22Rv1 (cell line): ENCODE measurements around the gene COL6A2.

ENCODE experiments used
- ZFX ChIP-seq: fragments of 450-650 bp; IDR thresholded peaks from 2 replicates; pipeline ENCODE4 v1.6.1; 2017; ENCODE audit warnings: antibody characterized with exemption, borderline replicate concordance
- TF ChIP-seq, protein P1 (sequence below): fragments of 450-650 bp; IDR thresholded peaks from 2 replicates; pipeline ENCODE4 v1.5.1; 2017; ENCODE audit warnings: mild to moderate bottlenecking

DNA sequence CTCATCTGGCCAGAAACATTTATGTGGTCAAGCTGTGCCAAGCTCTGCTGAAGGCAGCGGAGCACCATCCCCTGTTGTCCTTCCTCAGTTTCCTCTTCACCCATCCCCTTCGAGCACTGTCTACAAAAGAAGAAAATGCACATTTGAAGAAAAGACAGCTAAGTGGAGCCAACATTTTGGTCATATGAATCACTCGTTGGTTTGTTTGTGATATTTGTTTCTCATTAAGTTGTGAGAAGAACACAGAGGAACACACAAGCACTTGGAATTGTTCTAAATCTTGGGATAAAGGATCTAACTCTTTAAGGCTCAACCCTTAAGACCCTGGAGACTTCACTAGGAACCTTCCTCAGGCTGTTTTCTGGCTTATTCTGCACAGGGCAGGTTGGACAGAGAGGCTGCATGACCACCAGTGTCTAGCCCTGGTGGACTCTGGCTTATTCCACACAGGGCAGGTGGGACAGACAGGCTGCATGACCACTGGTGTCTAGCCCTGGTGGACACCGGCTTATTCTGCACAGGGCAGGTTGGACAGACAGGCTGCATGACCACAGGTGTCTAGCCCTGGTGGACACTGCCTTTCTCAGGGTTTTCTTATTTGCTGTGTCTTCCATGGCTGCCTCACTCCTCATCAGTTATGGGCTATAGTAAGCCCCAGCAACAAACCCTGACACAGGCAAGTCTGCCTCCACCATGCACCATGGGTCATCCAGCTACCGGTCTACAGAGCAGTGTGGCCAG, 35.3 kb upstream of the COL6A2 start:
- TF ChIP-seq, protein P1, sequence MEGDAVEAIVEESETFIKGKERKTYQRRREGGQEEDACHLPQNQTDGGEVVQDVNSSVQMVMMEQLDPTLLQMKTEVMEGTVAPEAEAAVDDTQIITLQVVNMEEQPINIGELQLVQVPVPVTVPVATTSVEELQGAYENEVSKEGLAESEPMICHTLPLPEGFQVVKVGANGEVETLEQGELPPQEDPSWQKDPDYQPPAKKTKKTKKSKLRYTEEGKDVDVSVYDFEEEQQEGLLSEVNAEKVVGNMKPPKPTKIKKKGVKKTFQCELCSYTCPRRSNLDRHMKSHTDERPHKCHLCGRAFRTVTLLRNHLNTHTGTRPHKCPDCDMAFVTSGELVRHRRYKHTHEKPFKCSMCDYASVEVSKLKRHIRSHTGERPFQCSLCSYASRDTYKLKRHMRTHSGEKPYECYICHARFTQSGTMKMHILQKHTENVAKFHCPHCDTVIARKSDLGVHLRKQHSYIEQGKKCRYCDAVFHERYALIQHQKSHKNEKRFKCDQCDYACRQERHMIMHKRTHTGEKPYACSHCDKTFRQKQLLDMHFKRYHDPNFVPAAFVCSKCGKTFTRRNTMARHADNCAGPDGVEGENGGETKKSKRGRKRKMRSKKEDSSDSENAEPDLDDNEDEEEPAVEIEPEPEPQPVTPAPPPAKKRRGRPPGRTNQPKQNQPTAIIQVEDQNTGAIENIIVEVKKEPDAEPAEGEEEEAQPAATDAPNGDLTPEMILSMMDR, result no peak
- TF ChIP-seq ZFX, result no peak
